Liver (tissue), 3 donors: ENCODE measurements around the gene TRPM2.

Experiments used
- ATF3 ChIP-seq: IDR thresholded peaks from 2 replicates; pipeline ENCODE4 v1.6.1; 2016; ENCODE audit warnings: antibody characterized with exemption
- CTCF ChIP-seq: fragments of 150-350 bp; IDR thresholded peaks from 2 replicates; pipeline ENCODE4 v1.5.1; 2017; ENCODE audit warnings: improper control_type of control experiment, low read depth, low read length; ENCODE audit not compliant: missing input control
- EGR1 ChIP-seq, 2 donors: IDR thresholded peaks; 2 replicates each; pipeline ENCODE4 v1.6.1; 2016 to 2018; ENCODE audit warnings: antibody characterized with exemption in 2 of 2, low read depth in 2 of 2
- GABPA ChIP-seq, 2 donors: IDR thresholded peaks in 1 of 2; conservative IDR thresholded peaks in 1 of 2; 2 replicates each; pipeline ENCODE4 v1.6.1; 2016; ENCODE audit warnings: antibody characterized with exemption in 2 of 2, mild to moderate bottlenecking in 1 of 2, moderate library complexity in 1 of 2
- HNF4A ChIP-seq, 2 donors: conservative IDR thresholded peaks; 2 replicates each; pipeline ENCODE4 v1.6.1; 2016; ENCODE audit warnings: antibody characterized with exemption in 2 of 2, mild to moderate bottlenecking in 2 of 2
- JUND ChIP-seq, 2 donors: IDR thresholded peaks; 2 replicates each; pipeline ENCODE4 v1.6.1; 2016; ENCODE audit warnings: antibody characterized with exemption in 2 of 2
- MAX ChIP-seq: IDR thresholded peaks from 2 replicates; pipeline ENCODE4 v1.6.1; 2016; ENCODE audit warnings: antibody characterized with exemption
- RAD21 ChIP-seq, 2 donors: IDR thresholded peaks; 2 replicates each; pipeline ENCODE4 v1.6.1; 2016; ENCODE audit warnings: antibody characterized with exemption in 2 of 2, mild to moderate bottlenecking in 2 of 2
- REST ChIP-seq: IDR thresholded peaks from 2 replicates; pipeline ENCODE4 v1.6.1; 2016; ENCODE audit warnings: antibody characterized with exemption, mild to moderate bottlenecking
- RXRA ChIP-seq, 2 donors: IDR thresholded peaks; 2 replicates each; pipeline ENCODE4 v1.6.1; 2017 to 2018; ENCODE audit warnings: antibody characterized with exemption in 2 of 2, mild to moderate bottlenecking in 1 of 2
- TAF1 ChIP-seq: conservative IDR thresholded peaks from 2 replicates; pipeline ENCODE4 v1.6.1; 2016; ENCODE audit warnings: antibody characterized with exemption, mild to moderate bottlenecking
- ZBTB33 ChIP-seq: IDR thresholded peaks from 2 replicates; pipeline ENCODE4 v1.6.1; 2016; ENCODE audit warnings: antibody characterized with exemption
- donor health status: healthy.
- donor health status: healthy.

- TF ChIP-seq GABPA (IDR thresholded peaks at IDR 0.05 in 1 of 2, conservative IDR thresholded peaks at IDR 0.05 in 1 of 2) (no peak), MAX (no peak), CTCF (no peak), RXRA (IDR thresholded peaks at IDR 0.05) (peak in 1 of 2 donors; percentile 60), HNF4A (conservative IDR thresholded peaks at IDR 0.05) (peak in 1 of 2 donors; percentile 27), ZBTB33 (no peak), TAF1 (no peak), REST (no peak), ATF3 (no peak), RAD21 (IDR thresholded peaks at IDR 0.05) (no peak), JUND (IDR thresholded peaks at IDR 0.05) (no peak), EGR1 (IDR thresholded peaks at IDR 0.05; ENCODE audit: low read depth in 2 of 2) (no peak)
Measured at GRCh38 chr21:44354001-44354405, 582 bp downstream of the TRPM2 start.
